HG03135 (cell line): Measurements from ENCODE around the gene TWIST2.

Experiments
- ATAC-seq: cut with Tn5 transposase; IDR thresholded peaks from one replicate; pipeline ENCODE4 v1.9.1; 2021; ENCODE audit warnings: mild to moderate bottlenecking, moderate library complexity; ENCODE audit not compliant: unreplicated experiment

The TWIST2 gene

DNA sequence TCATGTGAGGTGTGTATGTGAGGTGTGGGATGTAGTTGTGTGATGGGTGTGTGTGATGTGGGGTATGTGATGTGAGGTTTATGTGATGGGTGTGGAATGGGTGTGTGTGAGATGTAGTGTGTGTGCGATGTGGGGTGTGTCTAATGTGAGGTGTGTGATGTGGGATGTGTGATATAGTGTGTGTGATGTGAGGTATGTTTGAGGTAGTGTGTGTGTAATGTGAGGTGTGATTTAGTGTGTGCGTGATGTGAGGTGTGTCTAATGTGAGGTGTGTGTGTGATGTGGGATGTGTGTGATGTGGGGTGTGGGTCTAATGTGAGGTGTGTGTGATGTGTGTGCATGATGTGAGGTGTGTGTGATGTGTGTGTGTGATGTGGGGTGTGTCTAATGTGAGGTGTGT, 55.3 kb downstream of the TWIST2 start:
- no peak for ATAC-seq

DNA sequence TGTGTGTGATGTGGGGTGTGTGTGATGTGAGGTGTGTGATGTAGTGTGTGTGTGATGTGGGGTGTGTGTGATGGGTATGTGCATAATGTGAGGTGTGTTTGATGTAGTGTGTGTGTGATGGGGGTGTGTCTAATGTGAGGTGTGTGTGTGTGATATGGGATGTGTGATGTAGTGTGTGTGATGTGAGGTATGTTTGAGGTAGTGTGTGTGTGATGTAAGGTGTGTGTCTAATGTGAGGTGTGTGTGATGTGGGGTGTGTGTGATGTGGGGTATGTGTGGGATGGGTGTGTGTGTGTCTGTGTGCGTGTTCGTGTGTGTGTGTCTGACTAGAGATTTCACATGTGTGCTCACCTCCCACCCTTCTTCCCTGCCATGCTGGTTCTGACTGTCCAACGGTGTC, 56.3 kb downstream of the TWIST2 start:
- ATAC-seq: no peak

DNA sequence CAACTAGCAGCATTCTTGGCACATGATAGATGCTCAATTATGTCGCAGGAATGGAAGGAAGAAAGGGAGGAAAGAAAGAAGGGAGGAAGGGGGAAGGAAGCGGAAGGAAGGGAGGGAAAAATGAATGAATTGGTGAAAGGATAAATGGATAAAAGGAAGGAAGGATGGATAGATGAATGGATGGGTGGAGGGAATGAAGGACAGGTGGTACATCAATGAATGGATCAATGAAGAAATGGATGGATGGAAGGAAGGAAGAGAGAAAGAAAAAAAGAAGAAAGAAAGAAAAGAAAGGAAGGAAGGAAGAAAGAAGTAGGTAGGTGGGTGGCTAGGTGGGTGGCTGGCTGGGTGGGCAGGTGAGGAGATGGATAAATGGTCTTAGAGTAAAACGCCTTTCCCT, 56.8 kb downstream of the TWIST2 start:
- ATAC-seq: no peak

DNA sequence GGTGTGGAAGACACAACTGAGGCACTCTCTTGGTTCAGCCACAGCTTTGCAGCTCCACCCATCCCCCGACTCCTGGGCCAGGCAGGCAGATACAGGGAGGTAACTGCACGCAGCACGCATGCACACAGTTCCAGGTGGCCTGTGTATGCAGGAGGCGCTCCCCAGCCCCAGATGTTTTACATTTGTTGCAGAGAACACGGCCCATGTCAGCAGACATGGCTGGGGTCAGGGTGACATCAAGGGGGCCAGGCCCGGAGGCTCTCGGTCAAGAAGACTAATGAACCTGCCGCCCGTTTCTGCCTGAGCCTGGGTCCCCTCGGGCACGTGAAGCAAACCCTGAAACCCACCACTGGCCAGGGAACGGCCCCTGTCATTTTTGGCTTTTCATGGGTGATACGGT, 57.3 kb downstream of the TWIST2 start:
- no peak for ATAC-seq

DNA sequence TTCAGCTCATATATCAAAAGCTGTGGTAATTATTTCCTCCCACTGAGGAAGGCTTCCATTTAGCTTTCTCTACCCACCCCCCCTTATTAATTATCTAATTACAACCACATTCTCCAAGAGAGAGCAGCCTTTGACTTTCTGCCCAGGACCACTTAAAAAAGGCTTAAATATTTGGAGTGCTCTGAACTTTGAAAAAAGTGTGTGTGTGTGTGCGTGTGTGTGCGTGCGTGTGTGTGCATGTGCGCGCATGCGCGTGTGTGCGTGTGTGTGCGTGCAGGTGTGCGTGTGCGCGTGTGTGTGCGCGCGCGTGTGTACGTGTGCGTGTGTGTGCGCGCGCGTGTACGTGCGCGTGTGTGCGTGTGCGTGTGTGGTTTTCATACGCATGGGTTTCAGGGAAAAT, 57.8 kb downstream of the TWIST2 start:
- ATAC-seq: no peak

DNA sequence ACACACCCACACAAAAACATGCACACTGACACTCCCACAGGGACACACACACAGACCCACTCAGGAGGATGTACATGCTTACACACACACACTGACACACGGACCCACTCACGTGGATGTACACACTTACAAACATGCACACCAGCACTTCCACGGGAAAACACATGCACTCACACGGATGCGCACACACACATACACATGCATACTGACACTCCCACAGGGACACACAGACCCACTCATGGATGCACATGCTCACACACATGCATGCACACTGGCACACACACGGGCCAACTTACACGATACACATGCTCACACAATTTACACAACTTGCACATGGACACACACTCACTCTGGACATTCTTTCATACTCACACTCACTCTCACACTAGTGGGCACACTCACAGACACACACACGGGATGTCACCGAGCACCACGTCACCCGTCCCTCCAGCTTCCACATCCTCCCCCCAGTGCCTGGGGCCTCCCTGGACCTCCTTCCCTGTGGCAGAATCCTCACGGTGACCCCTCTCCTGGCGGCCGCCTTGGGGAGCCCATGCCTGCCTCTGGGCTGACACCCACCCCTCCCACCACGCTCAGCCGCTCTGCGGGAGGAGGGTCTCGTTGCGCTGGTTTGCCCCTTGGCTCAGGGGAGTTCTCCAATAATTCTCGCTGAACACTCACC, 58.5 kb downstream of the TWIST2 start:
- ATAC-seq: no peak

DNA sequence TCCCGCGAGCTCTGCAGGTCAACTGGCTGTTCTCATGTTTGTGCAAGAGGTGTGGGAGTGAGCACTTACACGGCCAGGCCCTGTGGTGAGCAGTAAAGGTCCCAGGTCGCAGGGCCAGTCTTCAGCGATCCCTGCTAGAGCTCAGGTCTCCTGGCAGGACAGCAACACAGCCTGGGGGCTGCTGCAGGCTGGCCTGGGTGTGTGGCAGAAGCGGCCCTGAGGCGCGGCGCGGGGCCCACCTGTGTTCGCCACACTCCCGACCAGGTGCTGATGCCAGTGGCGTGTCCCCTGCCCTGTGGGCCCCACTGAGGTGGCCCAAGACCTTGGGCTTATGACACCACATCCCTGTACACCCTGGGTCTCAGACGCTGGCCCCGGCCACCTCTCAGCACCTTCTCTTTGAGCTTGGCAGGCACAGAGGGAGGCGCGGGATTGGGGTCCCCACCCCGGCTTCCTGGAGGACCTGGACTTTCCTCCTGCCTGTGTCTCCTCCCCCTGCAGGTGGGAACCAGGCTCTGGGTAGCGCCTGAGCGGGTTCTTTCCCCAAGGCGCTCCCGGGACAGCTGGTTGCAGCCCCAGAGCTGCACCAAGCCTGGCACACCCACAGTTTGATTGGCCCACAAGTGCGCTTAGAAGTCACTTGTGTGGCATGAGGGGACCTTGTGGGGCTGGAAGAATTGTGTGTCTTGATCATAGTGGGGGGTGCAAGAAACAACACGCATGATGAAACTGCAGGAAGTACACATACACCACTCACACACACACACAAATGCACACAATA, 59.2 kb downstream of the TWIST2 start:
- ATAC-seq: no peak

DNA sequence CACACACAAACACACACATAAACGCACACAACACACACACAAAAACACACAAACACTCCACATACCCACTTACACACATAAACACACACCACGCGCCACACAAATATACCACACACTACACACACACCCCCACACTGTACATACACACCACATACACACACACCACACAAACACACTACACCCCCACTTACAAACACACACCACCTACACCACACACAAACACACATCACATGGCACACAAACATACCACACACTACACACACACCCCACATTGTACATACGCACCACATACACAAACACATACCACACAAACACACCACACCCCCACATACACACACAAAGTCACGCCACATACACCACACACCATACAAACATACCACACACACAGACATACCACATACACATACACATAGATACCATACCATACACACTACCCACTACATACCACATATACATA, 59.9 kb downstream of the TWIST2 start:
- no peak for ATAC-seq

DNA sequence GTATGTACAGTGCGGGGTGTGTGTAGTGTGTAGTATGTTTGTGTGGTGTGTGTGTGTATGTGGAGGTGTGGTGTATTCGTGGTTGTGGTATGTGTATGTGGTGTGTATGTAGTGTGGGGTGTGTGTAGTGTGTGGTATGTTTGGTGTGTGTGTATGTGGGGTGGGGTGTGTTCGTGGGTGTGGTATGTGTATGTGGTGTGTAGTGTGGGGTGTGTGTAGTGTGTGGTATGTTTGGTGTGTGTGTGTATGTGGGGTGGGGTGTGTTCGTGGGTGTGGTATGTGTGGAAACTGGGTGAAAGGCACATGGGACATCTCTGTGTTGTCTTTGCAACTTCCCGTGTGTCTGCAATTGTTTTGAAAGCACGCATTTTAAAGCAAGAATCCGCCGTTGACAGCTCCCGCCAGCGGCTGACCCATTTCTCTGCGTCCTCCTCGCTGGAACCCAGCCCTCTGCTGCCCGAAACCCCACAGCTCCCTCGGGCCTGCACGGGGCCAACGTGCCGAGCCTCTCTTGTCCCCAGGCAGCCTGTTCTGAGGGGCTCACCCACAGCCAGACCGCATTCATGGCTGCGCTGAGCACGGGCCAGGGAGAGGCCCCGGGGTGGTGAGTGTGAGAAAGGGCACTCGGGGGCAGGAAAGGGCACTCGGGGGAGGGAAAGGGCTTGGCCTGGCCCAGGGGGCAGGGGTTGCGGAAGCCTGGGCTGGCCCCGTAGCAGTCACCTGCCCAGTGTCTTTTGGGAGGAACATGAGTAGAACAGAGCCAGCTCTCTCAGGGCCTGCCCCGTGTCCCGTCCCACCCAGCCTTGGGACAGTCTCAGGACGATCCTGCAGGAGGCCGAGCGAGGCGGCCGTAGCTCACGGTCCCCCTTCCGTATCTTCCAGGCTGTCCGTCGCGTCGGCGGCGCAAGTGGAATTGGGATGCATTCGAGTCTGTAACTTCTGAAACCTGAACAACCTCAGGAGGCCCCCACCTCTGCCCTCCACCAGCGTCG, 61.4 kb downstream of the TWIST2 start:
- no peak for ATAC-seq

DNA sequence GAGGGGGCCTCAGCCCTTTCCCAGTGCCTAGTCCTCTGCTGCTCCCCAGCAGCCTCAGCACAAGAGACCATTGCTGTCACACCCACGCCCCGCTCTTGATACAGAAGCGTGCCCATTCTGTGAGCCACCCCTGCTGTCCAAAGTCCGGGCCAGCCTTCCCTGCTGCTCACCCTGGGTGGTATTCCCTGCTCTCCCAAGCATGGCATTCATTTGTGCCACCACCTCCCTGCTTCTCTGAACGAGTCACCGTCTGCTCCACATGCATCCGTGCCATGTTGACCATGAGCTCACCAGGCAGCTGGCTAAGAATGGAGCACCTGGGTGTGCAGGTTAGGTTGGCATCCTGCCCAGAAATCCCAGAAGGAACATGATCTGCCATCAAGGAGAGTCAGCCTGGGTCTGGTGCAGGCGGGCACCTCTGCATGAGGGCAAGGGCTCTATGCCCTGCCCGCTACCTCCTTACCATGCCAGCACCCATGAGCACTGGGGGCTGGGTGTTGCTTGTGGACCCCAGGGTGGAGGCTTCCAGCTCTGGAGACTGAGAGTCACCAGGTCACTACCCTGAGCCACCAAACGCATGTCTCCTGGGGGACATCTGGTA, 63.0 kb downstream of the TWIST2 start:
- ATAC-seq: no peak

DNA sequence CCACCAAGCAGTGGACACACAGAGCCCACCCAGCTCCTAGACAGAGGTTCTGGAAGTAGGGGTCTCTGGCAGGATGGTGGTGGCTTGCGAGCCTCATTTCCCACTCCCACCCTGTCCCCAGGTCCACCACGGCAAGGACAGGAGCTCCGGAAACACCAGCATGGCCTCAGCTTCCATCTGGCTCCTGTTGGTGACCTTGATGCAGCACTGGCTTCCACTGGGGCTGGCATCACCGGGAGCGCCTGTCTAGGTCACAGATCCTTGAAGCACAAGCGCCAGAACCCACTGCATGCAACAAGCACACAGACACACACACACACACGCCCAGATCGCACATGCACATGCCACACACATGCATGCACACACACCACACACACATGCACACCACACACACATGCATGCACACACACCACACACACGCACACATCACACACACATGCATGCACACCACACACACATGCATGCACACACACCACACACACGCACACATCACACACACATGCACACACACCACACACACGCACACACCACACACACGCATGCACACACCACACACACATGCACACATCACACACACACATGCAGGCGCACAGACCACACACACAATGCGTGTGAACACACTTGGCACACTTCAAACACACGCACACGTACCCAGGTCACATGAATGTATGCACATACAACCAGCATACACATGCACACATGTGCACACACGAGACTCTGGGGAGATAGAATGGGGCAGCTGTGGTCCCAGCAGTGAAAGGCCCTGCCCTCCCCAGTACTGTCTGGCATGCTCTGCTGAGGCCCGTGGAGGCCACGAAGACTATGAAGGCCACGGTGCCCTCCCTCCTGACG, 63.7 kb downstream of the TWIST2 start:
- ATAC-seq: no peak

DNA sequence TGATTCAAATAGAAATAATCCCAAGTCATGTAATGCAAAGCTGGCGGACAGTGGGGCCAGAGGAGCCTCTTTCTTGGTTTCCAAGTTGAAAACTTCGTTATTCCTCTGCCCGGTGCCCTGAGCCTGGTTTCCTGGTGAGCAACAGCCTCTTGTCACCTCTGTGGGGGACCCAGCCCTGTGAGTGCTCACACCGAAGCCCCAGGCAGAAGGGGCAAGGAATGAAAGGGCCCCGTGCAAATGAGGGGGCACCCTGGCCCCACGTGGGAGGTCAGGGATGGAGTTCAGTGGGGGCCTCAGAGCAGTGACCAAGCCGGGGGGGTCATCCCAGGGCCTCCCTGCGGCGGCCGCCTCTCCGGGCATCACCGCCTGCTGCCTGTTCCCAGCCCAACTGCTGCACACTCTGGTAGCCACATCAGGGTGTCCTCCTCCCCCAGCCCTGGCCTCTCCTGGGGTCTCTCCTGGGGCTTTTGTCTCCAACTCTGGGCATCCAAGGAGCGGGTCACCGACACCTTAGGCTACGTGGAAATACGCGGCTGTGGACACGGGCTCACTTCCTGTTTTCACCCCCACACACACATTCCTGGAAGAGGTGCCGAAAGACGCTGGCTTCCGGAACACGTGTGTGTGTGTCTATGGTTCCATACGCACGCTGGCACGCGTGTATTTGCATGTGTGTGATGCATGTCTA, 64.5 kb downstream of the TWIST2 start:
- no peak for ATAC-seq

DNA sequence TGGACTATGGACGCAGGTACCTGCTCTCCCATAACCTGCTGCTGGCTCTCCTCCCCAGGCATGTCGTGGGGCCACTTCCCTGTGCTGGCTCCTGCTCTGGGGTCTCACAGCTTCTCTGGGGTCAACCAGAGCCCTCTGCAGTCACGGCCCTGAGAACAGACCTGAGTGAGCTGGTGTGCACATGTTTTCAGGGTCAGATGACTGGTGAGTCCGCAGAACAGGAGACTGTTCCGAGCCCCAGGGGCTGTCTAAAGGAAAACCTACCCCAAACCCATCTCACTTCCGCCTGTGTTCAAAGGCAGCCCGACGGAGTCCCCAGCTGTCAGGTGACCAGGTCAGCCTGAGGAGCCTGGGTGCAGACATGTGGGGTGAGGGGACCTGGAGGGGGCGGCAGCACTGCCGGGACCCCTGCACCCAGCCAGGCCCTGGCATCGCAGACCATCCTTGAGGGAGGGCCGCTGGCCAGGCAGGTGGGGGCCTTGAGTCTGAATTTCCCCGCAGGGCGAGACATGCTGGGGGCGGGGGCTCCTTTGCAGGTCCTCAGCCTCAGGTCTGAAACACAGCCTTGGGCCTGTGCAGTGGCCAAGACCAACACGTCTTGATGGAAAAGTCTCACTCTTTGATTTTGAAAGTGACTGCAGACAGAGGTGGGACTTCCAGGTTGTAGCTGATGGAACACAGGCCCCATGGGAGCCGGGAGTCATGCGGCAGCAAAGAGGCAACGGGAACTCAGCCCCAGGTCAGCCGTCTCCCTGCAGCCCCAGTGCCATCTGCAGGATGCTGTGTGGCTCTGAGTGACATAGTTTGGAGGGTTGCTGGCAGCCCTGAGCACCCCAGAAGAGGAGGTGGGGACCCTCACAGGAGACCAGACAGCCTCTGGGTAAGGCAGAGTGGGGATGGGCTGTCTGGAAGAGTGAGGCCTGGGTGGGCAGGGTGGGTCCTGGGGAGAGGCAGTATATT, 65.3 kb downstream of the TWIST2 start:
- ATAC-seq: no peak

DNA sequence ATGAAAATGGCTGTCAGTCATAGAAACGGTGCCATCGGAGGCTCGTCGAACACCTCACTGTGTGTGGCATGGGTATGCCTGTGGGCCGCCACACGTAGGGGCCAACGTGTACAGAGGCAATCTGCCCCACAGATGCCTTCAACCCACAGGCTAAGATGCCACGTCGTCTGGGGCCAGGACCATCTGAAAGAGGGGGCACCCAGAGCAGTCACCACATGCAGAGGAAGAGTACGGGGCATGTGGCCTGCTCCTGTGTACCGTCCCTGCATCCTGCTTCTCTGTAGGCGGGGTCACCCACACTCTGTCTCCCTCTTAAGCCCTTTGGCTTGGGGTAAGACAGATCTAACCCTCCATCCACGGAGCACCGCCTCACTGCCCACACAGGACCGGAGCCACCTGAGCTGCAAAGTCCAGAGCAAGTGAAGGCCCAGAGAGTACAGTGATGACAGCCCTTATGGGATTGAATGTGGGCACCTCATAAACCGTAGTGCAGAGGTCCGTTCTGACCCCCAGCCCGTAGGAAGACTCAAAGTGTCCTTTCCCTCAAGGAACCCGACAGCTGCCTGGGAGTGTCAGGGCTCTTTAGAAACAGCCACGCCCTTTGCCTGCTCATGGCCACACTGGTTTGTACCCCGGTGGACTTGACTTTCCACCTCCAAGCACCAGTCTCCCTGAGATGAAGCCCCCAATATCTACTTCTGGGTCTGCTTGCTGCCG, 66.2 kb downstream of the TWIST2 start:
- ATAC-seq: no peak

DNA sequence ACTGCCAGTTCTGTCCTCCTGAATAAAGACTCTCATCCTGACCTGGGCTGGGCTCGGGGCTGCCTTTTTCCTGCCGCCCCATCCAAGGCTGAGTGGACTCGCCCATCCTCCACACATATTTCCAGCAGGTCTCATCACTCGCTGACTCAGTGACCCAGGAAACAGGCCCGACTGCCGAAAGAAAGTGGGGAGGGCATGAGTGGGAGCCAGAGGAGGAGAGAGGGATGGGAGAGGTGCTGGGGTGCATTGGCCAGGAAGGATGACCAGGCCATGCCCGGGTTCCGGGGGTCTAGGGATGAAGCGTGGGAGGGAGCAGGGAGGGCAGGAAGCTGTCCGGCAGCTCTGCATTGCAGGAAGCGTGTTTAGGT, 66.7 kb downstream of the TWIST2 start:
- ATAC-seq: no peak

DNA sequence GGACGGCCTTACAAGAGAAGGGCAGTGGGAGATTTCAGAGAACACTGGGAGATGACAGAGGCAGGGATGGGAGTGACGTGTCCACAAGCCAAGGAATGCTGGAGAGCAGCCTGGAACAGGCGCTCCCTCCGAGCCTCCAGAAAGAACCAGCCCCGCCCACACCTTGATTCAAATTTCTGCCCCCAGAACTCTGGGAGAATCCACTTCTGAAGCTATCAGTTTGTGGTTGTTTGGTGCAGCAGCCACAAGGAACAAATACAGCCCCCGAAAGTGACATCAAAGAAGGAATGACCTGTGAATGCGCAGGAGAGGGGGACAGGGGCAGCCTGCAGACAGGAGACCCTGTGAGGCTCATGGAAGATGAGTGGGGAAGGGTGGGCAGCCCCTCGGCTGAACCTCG, 67.3 kb downstream of the TWIST2 start:
- no peak for ATAC-seq

DNA sequence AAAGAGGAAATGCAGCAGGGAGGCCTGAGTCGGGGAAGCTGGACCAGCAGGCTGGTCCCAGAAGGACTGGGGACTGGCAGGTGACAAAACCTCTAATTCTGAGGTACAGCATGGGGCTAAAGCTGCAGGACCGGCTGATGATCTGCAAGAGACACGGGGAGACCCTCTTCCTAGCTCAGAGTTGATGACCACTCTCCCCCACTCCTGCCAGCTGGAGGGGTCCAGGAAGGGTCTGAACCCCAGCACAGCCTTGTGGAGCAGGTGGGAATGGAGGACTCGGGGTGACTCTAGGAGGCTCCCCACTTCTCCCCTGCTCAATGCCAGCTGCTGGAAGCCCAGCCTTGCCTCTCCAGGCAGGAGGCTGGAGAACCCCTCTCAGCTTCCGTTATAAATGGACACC, 67.7 kb downstream of the TWIST2 start:
- no peak for ATAC-seq
